Measurements from ENCODE around the gene GRID2. TPM values are rescaled to one million over a fixed set of nuclear protein-coding genes. Genes with fewer than 3 reads are reported as not detected.

GRID2 gene
- total and polyA plus RNA-seq, 12 donors, result 0.55 to 4.0 (median 2.0) TPM

DNA sequence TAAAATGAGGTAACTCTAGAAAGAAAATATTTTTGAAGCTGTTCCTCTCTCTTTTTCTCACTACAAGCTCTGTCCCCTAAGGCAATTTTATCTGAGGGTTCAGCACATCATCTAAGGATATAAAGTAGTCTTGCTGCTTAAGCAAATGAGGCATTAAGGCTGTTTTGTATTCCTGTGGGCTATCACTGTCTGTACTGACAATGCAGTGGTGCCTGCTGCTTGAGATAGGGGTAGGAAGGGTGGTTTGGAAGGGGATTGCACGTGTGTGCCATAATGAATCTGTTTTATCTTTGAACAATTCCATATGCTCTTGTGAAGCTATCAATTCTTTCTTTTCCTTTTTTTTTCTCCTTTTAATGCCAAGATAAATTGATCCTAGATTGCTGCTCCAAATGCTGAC is 1396.8 kb downstream of the GRID2 start:
- Histone ChIP-seq H3K27me3 (no peaks in the 10 kb centered on the region), H3K27ac (no peak overlapping the region), H3K36me3 (replicated peaks in 1 of 2) (no peaks in the 10 kb centered on the region), H3K4me3 (no peak overlapping the region), H3K9me3 (replicated peaks in 1 of 3) (no peaks in the 10 kb centered on the region), H3K4me1 (replicated peaks in 1 of 2) (no peaks in the 10 kb centered on the region)
- no peak for DNase-seq
- TF ChIP-seq CTCF (IDR thresholded peaks at IDR 0.05) (no peak), POLR2A (IDR thresholded peaks at IDR 0.05) (no peak)
- intact Hi-C loops (cut with DNase I), result no loop called here
- WGBS, 4 donors, result 28 to 48% (median 31%) methylated on average over 1 of the region's 1 CpG

DNA sequence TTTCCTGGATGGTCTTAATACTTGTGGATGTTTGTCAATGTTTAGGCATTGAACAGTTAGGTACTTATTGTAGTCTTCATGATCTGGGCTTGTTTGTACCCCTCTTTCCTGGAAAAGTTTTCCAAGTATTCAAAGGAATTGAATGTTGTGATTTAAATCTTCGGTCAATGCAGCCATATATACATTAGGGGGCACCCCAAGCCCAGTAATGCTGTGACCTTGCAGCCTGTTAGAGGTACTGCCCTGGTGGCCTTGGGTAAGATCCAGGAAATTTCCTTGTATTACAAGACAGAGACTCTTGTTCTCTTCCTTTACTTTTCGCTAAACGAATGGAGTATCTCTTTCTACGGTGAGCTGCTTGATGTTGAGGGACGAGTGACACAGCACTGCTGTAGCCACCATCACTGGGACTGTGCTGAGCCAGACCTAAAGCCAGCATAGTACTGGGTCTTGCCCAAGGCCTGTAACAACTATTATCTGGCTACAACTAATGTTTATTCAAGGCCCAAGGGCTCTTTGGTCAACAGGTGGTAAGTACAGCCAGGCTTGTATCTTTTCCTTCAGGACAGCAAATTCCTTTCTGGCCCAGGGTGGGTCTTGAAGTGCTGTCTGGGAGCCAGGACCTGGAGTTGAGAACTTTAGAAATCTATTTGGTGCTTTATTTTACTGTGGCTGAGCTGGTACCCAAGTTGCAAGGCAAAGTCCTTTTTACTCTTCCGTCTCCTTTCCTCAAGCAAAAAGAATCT is 1406.5 kb downstream of the GRID2 start:
- Histone ChIP-seq H3K4me3 (no peak overlapping the region), H3K4me1 (replicated peaks in 1 of 2) (no peaks in the 10 kb centered on the region), H3K9me3 (replicated peaks in 1 of 3) (no peaks in the 10 kb centered on the region), H3K36me3 (replicated peaks in 1 of 2) (no peaks in the 10 kb centered on the region), H3K27me3 (no peaks in the 10 kb centered on the region), H3K27ac (no peak overlapping the region)
- 82 to 86% (median 84%) methylated on average over 6 of the region's 6 CpGs for WGBS, 4 donors
- peak in 1 of 7 donors; percentile 2 for DNase-seq
- no peak for TF ChIP-seq CTCF (IDR thresholded peaks at IDR 0.05)
- no peak for TF ChIP-seq POLR2A (IDR thresholded peaks at IDR 0.05)
- intact Hi-C loops (cut with DNase I), result no loop called here

GRCh38 chr4:93710847-93711430 is 1407.2 kb downstream of the GRID2 start:
- TF ChIP-seq CTCF (IDR thresholded peaks at IDR 0.05) (no peak), POLR2A (IDR thresholded peaks at IDR 0.05) (no peak)
- no peaks in the 10 kb centered on the region for H3K9me3 ChIP-seq (replicated peaks in 1 of 3)

GRCh38 chr4:93718233-93718632 is 1414.5 kb downstream of the GRID2 start:
- H3K36me3 ChIP-seq (replicated peaks in 1 of 2), result no peaks in the 10 kb centered on the region
- H3K27me3 ChIP-seq, result no peaks in the 10 kb centered on the region
- H3K27ac ChIP-seq, result no peak overlapping the region
- DNase-seq, result no peak
- no peaks in the 10 kb centered on the region for H3K9me3 ChIP-seq (replicated peaks in 1 of 3)
- intact Hi-C loops (cut with DNase I), result no loop called here
- TF ChIP-seq POLR2A (IDR thresholded peaks at IDR 0.05) (no peak), CTCF (IDR thresholded peaks at IDR 0.05) (no peak)
- no peaks in the 10 kb centered on the region for H3K4me1 ChIP-seq (replicated peaks in 1 of 2)
- WGBS, 4 donors, result 72 to 82% (median 74%) methylated on average over 1 of the region's 1 CpG
- H3K4me3 ChIP-seq, result no peak overlapping the region

More at GRCh38 chr4:93710847-93711430, 1407.2 kb downstream of the GRID2 start:
- Histone ChIP-seq H3K36me3 (replicated peaks in 1 of 2) (no peaks in the 10 kb centered on the region), H3K4me3 (no peak overlapping the region), H3K27ac (no peak overlapping the region), H3K4me1 (replicated peaks in 1 of 2) (no peaks in the 10 kb centered on the region), H3K27me3 (no peaks in the 10 kb centered on the region)
- DNase-seq, result no peak
- intact Hi-C loops (cut with DNase I), result no loop called here
- WGBS, 4 donors, result 48 to 100% (median 88%) methylated on average over 2 of the region's 2 CpGs
